Hepatocyte (in vitro differentiated cells): ENCODE data around the gene PDE1C. TPM values are rescaled to one million over a fixed set of nuclear protein-coding genes. Genes with fewer than 3 reads are reported as not detected.

Source experiments
- DNase-seq: peaks from one replicate; pipeline ENCODE4 v3.0.0-alpha.2; 2016; ENCODE audit warnings: low spot score
- H2AFZ ChIP-seq: fragments of 200-600 bp; sonication (generic); 2 replicates; pipeline ENCODE4 v1.6.0; 2016; ENCODE audit warnings: antibody characterized with exemption, mild to moderate bottlenecking
- H3K27ac ChIP-seq: fragments of 200-600 bp; sonication (generic); 2 replicates; pipeline ENCODE4 v1.5.1; 2016; ENCODE audit warnings: mild to moderate bottlenecking
- H3K27me3 ChIP-seq: fragments of 200-600 bp; sonication (generic); 2 replicates; pipeline ENCODE4 v1.6.1; 2016
- H3K36me3 ChIP-seq: fragments of 200-600 bp; sonication (generic); replicated peaks from 2 replicates; pipeline ENCODE4 v1.5.1; 2016; ENCODE audit warnings: low read depth; ENCODE audit not compliant: insufficient read depth
- H3K4me1 ChIP-seq: fragments of 200-600 bp; sonication (generic); 2 replicates; pipeline ENCODE4 v1.5.1; 2016; ENCODE audit warnings: mild to moderate bottlenecking, moderate library complexity; ENCODE audit not compliant: insufficient read depth
- H3K4me2 ChIP-seq: fragments of 200-600 bp; sonication (generic); 2 replicates; pipeline ENCODE4 v1.6.0; 2016
- H3K4me3 ChIP-seq: fragments of 200-600 bp; sonication (generic); 2 replicates; pipeline ENCODE4 v1.5.1; 2016; ENCODE audit warnings: mild to moderate bottlenecking
- H3K79me2 ChIP-seq: fragments of 200-600 bp; sonication (generic); 2 replicates; pipeline ENCODE4 v1.6.0; 2017; ENCODE audit warnings: mild to moderate bottlenecking
- H3K9me2 ChIP-seq: fragments of 200-600 bp; sonication (generic); replicated peaks from 2 replicates; pipeline ENCODE4 v1.6.0; 2017; ENCODE audit warnings: mild to moderate bottlenecking; ENCODE audit not compliant: insufficient read depth
- H3K9me3 ChIP-seq: fragments of 200-600 bp; sonication (generic); 2 replicates; pipeline ENCODE4 v1.5.1; 2016; ENCODE audit warnings: low read depth, mild to moderate bottlenecking
- H4K20me1 ChIP-seq: fragments of 200-600 bp; sonication (generic); 2 replicates; pipeline ENCODE4 v1.6.0; 2016; ENCODE audit warnings: mild to moderate bottlenecking; ENCODE audit not compliant: insufficient read depth, poor library complexity, severe bottlenecking
- CTCF ChIP-seq: fragments of 200-600 bp; sonication (generic); IDR thresholded peaks from 2 replicates; pipeline ENCODE4 v1.5.1; 2016; ENCODE audit warnings: antibody characterized with exemption, mild to moderate bottlenecking; ENCODE audit not compliant: poor library complexity
- EZH2 ChIP-seq: fragments of 200-600 bp; sonication (generic); IDR thresholded peaks from 2 replicates; pipeline ENCODE4 v1.6.1; 2016; ENCODE audit warnings: antibody characterized with exemption, mild to moderate bottlenecking, borderline replicate concordance
- EZH2phosphoT487 ChIP-seq: fragments of 200-600 bp; sonication (generic); IDR thresholded peaks from one replicate; pipeline ENCODE4 v1.6.1; 2018; ENCODE audit warnings: antibody characterized with exemption, mild to moderate bottlenecking, low read depth, moderate library complexity; ENCODE audit not compliant: unreplicated experiment, severe bottlenecking
- WGBS: methylation state at CpG from one replicate; pipeline ENCODE4 v1.1.6; 2016; ENCODE audit warnings: low lambda C conversion rate; ENCODE audit errors: missing lambda C conversion rate; 5-methylcytosine and 5-hydroxymethylcytosine counted together
- polyA plus RNA-seq: library from polyadenylated mRNA; unstranded; fragments of >200 nt; fragmentation: Nextera tagmentation; extraction: Ambion mirVana; gene quantifications from 2 replicates; pipeline ENCODE4 v1.2.1, GENCODE V29; 2016
- total RNA-seq: library from RNA; depleted of rRNA; stranded (reverse); fragments of >200 nt; gene quantifications from 2 replicates; pipeline ENCODE4 v1.2.3, GENCODE V29; 2014

The PDE1C gene
- total and polyA plus RNA-seq, 2 experiments from 2014 or later, result 1.8 to 5.0 TPM

- 89% methylated on average over 2 of the region's 2 CpGs for WGBS
Observed at GRCh38 chr7:31995134-31995533, 75.1 kb downstream of the PDE1C start.

GRCh38 chr7:31991846-31992245 is 78.4 kb downstream of the PDE1C start:
- H2AFZ ChIP-seq, result no peak overlapping the region

More at GRCh38 chr7:31995134-31995533, 75.1 kb downstream of the PDE1C start:
- DNase-seq, result no peak
- no peak overlapping the region for H2AFZ ChIP-seq
- H3K4me1 ChIP-seq, result no peaks in the 10 kb centered on the region
- H3K27me3 ChIP-seq, result no peaks in the 10 kb centered on the region
- H3K79me2 ChIP-seq, result no peaks in the 10 kb centered on the region
- no peaks in the 10 kb centered on the region for H3K9me3 ChIP-seq
- no peaks in the 10 kb centered on the region for H4K20me1 ChIP-seq
- TF ChIP-seq EZH2phosphoT487 (no peak), CTCF (no peak), EZH2 (no peak)
- H3K36me3 ChIP-seq, result no peaks in the 10 kb centered on the region
- no peak overlapping the region for H3K4me3 ChIP-seq
- H3K9me2 ChIP-seq, result no peaks in the 10 kb centered on the region
- no peak overlapping the region for H3K27ac ChIP-seq
- no peak overlapping the region for H3K4me2 ChIP-seq

GRCh38 chr7:31991406-31991805 is 78.8 kb downstream of the PDE1C start:
- H3K9me3 ChIP-seq, result no peaks in the 10 kb centered on the region
- H3K4me2 ChIP-seq, result no peak overlapping the region
- 88% methylated on average over 3 of the region's 3 CpGs for WGBS
- no peak for DNase-seq
- no peaks in the 10 kb centered on the region for H3K4me1 ChIP-seq
- no peak overlapping the region for H3K27ac ChIP-seq
- H3K79me2 ChIP-seq, result no peaks in the 10 kb centered on the region
- H4K20me1 ChIP-seq, result no peaks in the 10 kb centered on the region
- TF ChIP-seq EZH2phosphoT487 (no peak), EZH2 (no peak), CTCF (no peak)
- H3K4me3 ChIP-seq, result no peak overlapping the region
- no peaks in the 10 kb centered on the region for H3K9me2 ChIP-seq
- H2AFZ ChIP-seq, result no peak overlapping the region
- no peaks in the 10 kb centered on the region for H3K36me3 ChIP-seq
- H3K27me3 ChIP-seq, result no peaks in the 10 kb centered on the region

More at GRCh38 chr7:31991846-31992245, 78.4 kb downstream of the PDE1C start:
- Histone ChIP-seq H3K27ac (no peak overlapping the region), H3K36me3 (no peaks in the 10 kb centered on the region), H3K4me2 (no peak overlapping the region), H3K4me1 (no peaks in the 10 kb centered on the region), H3K27me3 (no peaks in the 10 kb centered on the region), H4K20me1 (no peaks in the 10 kb centered on the region), H3K9me2 (no peaks in the 10 kb centered on the region), H3K4me3 (no peak overlapping the region), H3K79me2 (no peaks in the 10 kb centered on the region), H3K9me3 (no peaks in the 10 kb centered on the region)
- TF ChIP-seq EZH2 (no peak), EZH2phosphoT487 (no peak), CTCF (no peak)
- WGBS, result 69% methylated on average over 3 of the region's 3 CpGs
- no peak for DNase-seq

GRCh38 chr7:31986878-31987518 is 83.2 kb downstream of the PDE1C start:
- H3K36me3 ChIP-seq, result no peaks in the 10 kb centered on the region
- H4K20me1 ChIP-seq, result no peaks in the 10 kb centered on the region
- H3K27ac ChIP-seq, result no peak overlapping the region
- H3K4me1 ChIP-seq, result no peaks in the 10 kb centered on the region
- no peak overlapping the region for H3K4me2 ChIP-seq
- no peaks in the 10 kb centered on the region for H3K27me3 ChIP-seq
- no peaks in the 10 kb centered on the region for H3K9me2 ChIP-seq
- H3K4me3 ChIP-seq, result no peak overlapping the region
- H3K9me3 ChIP-seq, result no peaks in the 10 kb centered on the region
- H3K79me2 ChIP-seq, result no peaks in the 10 kb centered on the region
- DNase-seq, result no peak
- no peak for TF ChIP-seq EZH2phosphoT487
- H2AFZ ChIP-seq, result no peak overlapping the region
- WGBS, result 48% methylated on average over 5 of the region's 5 CpGs
